CD4-positive, alpha-beta T cell treated with Interleukin-4 for 4 hours (primary cell): ENCODE measurements around the gene HHIPL1.

Experiments used
- DNase-seq: peaks from one replicate; pipeline ENCODE4 v3.0.0-alpha.2; 2020

The HHIPL1 gene

DNA sequence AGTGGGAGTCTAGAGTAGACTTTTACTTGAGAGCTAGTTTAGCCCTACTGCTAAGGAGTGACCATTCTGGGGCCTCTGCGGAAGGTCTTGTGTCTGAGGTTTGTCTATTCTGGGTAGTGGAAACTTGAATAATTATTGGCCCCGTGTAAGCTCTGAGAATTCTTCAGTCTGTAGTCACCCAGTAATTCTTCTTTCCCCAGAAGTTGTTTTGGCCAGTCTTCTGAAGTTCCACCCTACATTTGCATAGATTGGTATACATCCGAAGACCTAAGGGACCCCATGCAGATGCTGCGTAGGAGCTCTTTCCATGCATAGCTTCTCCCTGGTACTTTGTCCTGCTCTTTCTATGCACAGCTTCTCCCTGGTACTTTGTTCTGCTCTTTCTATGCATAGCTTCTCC, 52.0 kb downstream of the HHIPL1 start:
- DNase-seq, result no peak

DNA sequence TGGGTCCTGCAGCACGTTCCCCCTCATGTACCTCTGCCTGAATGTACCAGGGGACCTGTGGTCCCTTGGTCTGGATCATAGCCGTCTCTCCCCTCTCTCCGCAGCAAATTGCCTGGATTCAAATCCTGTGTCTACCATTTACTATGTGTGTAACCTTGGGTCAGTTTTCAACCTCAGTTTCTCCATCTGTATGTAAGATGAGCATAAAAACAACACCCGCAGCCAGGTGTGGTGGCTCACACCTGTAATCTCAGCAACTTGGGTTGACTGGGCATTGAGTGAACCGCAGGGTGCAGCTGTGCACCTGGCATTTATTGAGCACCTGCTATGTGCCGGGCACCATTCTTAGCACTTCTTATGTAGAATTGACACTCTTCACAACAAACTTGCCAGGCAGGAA, 53.3 kb downstream of the HHIPL1 start:
- DNase-seq, result no peak

DNA sequence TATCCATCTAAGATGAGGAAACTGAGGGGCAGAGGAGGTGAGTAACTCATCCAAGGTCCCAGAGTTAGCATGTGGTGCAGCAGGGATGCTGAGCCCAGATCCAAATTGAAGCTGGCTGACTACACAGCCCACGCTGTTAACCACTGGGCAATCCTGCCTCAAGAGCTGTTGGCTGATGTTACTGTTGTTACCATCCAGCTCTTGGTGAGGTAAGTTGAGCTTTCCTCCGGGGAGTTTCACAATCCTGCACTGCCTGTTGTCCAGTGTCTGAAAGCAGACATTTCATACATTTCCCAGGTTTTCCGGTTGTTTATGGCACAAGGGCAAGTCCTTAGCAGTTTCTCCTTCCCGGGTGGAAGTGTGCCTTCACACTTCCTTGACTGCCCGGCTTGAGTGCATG, 53.7 kb downstream of the HHIPL1 start:
- DNase-seq, result no peak

- no peak for DNase-seq
Measured at GRCh38 chr14:99699085-99699760, 54.3 kb downstream of the HHIPL1 start.

DNA sequence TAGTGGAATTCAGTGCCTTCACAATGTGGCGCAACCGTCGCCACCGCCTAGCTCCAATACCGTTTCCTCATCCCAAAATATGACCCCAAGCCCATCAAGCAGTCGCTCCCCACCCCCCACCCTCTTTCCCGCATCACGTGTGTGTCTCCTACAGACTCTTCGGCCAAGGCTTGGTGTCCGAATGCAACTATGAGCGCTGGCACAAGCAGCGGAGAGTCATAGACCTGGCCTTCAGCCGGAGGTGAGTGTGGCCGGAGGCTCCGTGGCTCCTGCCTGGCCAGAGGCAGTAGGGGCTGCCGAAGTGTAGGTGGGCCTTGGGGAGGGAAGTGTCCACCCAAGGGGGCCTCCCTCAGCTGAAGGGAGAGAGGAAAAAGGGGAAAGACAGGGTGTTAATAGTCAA, 54.9 kb downstream of the HHIPL1 start:
- no peak for DNase-seq

DNA sequence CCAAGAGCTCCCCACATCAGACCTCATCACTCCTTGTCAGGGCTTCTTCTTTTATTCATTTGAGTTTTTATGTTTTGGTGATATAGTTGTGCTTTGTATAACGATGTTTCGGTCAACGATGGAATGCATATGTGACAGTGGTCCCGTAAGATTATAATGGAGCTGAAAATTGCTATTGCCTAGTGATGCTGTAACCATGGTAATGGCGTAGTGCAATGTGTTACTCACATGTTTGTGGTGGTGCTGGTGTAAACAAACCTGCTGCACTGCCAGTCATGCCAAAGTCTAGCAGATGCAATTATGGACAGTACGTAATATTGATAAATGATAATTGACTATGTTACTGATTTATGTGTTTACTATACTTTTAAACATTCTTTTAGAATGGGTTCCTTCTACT, 55.5 kb downstream of the HHIPL1 start:
- DNase-seq, result no peak

- no peak for DNase-seq
Measured at GRCh38 chr14:99701260-99701659, 56.3 kb downstream of the HHIPL1 start.

GRCh38 chr14:99702115-99702514, 57.2 kb downstream of the HHIPL1 start:
- DNase-seq, result no peak

DNA sequence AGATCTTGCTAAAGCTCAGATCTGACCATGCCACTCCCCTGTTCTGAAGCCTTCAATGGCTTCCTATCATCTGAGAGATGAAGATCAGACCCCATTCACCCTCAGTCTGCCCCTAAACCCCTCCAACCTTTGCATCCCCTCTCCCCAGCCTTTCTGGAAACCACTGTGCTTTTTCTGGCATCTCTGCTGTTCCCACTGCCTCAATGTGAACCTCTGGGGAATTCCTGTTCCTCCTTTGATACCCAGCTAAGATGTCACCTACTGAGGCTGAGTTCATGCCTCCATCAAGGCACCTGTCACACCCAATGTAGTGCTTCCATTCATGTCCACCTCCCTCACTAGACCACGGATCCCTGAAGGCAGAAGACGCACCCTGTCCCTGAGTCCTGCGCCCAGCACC, 58.5 kb downstream of the HHIPL1 start:
- DNase-seq, result no peak

DNA sequence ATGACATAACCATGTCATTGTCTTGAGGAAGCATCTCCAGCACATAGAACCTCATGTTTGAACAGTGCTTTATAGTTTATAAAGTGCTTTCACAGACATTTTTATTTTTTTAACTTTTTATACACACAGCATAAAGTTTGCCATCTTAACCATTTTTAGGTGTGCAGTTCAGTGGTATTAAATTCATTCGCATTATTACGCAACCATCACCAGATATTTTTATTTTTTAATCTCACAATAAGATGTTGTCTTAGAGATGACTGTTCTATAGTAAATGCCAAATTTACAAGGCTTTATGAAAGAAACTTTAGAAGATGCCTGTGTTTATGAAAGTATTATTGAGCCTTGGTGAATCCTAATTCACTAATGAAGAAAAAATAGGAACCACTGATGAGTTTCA, 59.1 kb downstream of the HHIPL1 start:
- no peak for DNase-seq

DNA sequence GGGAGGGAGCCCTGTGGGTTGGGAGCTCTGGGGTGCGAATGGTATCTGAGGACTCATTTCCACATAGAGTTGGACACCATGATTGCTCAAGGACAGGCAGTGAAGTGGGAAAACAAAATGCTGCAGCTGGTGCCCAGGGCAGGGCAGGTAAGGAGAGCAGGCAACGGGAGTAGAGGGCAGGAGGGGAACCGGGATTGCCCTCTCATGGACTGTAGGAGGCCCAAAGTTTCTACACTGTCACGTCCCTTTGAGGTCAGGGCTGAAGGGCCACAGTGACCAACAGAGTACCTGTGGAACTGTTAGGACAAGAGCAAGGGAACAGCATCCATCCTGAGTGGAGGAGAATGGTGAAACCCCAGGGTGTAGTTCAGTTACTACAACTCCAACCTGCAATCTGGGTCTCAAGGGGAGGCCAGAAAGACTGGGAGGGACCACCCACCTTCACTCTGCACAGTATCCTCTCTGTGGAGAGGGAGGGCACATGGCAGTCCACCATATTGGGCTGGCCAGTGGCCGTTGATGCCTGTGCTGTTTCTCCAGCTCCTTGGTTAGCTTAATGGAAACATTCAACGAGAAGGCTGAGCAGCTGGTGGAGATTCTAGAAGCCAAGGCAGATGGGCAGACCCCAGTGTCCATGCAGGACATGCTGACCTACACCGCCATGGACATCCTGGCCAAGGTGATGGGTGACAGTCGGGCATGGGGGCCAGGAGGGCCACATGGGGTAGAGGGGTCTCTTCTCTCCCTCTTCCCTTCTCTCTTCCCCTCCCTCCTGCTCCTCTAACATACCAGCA, 61.4 kb downstream of the HHIPL1 start:
- no peak for DNase-seq

GRCh38 chr14:99707420-99707819, 62.5 kb downstream of the HHIPL1 start:
- no peak for DNase-seq

DNA sequence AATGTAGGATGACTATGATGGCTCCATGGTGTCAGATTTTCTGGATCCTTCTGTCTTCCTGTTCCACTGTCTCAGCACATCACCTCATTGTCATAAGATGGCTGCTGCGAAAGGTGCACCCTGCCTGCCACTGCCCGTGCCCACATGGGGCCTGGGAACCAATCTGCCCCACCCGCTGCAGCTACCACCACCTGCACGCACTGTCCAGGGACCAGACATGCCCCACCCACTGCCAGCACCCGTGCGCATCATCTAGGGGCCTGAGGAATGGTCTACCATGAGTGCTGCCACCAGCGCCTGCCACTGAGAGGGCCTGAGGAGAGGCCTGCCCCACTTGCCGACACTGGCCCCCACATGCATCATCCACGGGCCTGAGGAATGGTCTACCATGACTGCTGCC, 63.0 kb downstream of the HHIPL1 start:
- DNase-seq, result no peak

DNA sequence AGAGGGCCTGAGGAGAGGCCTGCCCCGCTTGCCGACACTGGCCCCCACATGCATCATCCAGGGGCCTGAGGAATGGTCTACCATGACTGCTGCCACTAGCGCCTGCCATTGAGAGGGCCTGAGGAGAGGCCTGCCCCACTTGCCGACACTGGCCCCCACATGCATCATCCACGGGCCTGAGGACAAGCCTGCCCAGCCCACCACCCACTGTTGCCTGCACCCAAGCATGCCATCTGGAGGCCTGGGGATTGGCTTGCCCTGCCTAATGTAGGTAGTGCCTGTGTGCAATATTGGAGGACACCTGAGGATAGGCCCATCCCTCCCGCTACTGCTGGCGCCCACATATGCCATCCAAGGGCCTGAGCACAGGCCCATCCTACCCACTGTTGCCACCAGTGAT, 63.5 kb downstream of the HHIPL1 start:
- DNase-seq, result no peak

DNA sequence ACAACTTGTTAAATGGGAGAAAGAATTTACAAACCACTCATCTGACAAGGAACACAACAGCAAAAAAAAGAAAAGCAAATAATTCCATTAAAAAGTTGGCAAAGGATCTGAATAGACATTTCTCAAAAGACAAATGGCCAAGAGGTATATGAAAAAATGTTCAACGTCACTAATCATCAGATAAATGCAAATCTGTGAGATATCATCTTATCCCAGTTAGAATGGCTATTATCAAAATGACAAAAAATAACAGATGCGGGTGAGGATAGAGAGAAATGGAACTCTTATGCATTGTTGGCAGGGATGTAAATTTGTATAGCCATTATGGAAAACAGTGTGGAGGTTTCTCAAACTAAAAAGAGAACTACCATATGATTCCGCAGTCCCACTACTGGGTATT, 69.0 kb downstream of the HHIPL1 start:
- no peak for DNase-seq

DNA sequence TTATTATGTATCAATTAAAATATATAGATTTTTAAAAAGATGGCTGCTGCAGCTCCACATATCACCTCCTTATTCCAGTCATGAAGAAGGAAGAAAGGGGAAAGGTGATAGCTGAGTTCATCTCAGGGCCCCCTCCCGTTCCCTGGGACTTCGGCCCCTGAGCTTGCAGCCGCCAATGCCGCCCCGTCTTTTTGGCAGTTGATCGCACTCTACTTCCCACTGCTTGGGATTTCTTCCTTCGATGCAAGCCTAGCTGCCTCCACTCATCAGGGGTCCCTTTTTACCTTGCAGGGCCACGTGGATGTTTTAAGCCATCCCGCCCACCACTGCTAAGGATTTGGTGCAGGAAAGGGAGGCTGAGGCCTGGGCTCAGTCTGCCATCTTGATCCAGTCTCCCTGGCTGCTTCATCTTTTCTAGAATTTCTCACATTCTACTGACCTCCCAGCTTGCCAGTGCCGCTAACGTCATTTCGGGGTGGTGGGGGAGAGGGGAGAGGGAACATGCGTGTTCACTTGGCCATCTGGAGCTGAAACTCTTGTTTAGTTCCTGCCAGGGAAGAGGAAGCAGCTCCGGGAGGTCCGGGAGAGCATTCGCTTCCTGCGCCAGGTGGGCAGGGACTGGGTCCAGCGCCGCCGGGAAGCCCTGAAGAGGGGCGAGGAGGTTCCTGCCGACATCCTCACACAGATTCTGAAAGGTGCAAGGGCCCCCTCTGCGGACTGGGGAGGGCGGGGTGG, 70.5 kb downstream of the HHIPL1 start:
- DNase-seq, result no peak

- no peak for DNase-seq
Measured at GRCh38 chr14:99716091-99716849, 71.3 kb downstream of the HHIPL1 start.

DNA sequence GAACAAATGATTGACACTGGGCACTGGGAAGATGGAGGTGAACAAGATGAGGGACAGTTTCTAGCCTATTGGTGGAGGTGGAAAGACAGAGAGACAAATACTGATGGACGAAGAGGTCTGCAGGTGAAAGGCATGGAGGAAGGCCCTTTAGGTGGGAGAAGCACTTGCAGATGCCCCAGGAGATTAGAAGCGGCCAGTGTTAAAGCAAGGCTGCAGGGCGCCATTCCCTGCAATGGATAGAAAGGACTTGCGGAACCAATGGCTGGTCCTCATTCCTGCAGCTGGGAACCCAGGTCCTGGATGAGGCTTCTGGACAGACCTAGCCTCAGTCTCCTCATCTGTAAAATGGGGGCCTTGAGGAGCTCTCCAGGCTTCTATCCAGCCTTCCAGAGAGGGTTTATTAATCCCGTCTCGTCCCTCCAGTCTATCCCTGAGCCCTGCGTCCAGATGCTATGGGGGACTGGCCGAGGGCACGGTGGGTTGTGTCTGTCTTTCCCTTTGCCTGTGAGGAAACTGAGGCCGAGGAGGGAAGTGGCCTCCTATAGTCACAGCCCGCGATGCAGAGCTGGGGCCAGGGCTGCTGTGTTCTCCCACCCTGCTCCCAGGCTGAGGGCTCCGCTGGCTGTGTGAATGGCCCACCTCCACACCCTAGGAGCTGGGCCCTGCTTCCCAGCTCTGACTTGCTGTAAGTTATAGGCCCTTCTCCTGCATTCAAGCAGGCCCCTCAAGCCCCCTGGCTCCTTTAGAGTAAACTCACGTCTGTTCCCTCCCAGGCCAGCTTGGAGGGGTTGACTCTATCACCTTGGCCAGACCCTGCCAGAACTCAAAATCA, 72.1 kb downstream of the HHIPL1 start:
- no peak for DNase-seq

DNA sequence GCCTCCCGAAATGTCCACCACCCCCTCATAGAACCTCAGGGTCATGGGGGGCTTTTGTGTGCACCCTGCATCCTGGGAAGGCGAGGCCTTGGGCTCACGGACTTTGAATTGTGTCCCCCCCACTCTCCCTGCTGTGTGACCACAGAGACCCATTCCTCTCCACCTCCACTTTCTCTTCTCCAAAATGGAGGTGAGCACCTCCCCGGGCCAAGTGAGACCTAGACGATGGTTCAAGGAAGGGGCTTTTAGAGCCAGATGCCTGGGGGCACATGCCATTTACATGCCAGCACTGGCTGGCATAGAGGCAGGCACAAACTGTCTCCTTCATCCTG, 72.7 kb downstream of the HHIPL1 start:
- DNase-seq, result no peak

DNA sequence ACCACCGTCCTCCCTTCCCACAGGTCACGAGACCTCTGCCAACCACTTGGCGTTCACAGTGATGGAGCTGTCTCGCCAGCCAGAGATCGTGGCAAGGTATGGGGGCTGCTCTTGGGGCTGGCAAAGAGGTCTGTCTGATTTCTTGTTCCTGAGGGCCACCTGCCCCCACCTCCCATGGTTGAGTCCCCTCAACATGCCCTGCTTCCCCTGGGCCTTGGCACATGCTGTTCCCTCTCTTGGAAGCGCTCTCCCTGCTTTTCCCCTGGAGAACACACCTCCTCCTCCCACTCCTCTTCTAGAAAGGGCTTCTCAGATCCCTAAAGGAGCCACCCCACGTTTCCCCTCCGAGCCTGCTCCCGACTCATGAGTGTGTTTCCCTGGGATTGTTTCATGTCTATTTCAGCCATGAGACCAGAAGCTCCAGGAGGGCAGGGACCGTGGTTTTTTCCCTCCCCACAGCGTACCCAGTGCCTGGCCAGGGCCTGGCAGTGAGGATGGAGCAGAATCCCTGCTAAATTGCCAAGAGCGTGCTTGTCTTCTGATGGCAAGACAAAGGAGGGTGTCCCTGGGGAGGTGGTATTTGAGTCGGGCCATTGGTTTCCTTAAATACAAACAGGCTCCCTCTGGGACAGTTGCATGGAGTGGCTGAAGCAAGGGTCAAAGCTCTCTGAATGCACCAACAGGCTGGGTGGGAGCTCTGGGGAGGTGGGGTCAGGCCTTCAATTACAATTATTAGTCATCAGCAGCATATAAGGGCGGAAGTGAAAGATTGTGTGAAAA, 73.3 kb downstream of the HHIPL1 start:
- DNase-seq, result no peak

GRCh38 chr14:99718811-99719192, 73.9 kb downstream of the HHIPL1 start:
- no peak for DNase-seq
